T-helper 2 cell treated with Interferon-gamma antibody and Interleukin-4, amounts not matched to agents 100 ng/mL and 5 ng/mL, for 36 hours (primary cell): ENCODE results near the gene TCP11L2. TPM values are rescaled to one million over a fixed set of nuclear protein-coding genes. Genes with fewer than 3 reads are reported as not detected.
"Not testable (repeated sequence)": the region's sequence is repeated elsewhere in the genome, so short reads cannot be mapped to it uniquely, and the experiment has no call there.

ENCODE experiments used
- intact Hi-C: fragments of 100-400 bp; cut with micrococcal nuclease; formaldehyde crosslinking; loops from one replicate; pipeline ENCODE4 v1.15.1; 2023
- total RNA-seq: library from RNA; stranded (reverse); gene quantifications from 2 replicates; pipeline ENCODE4 v1.2.3, GENCODE V29; 2022

The TCP11L2 gene
- total RNA-seq, 1 donor from 2014 or later = 10.4 TPM

GRCh38 chr12:106282457-106283097, 20.0 kb upstream of the TCP11L2 start:
- intact Hi-C loops = loop anchor here (1.0 kb wide), 1 partner anchor 55 kb away; no protein-coding TSS in a partner anchor

- intact Hi-C loops = no loop called here
Measured at GRCh38 chr12:106284358-106285105, 18.0 kb upstream of the TCP11L2 start.

GRCh38 chr12:106285982-106286381, 16.6 kb upstream of the TCP11L2 start:
- intact Hi-C loops = no loop called here

GRCh38 chr12:106286576-106287162, 15.9 kb upstream of the TCP11L2 start:
- intact Hi-C loops = not testable (repeated sequence)

GRCh38 chr12:106287364-106287763, 15.2 kb upstream of the TCP11L2 start:
- intact Hi-C loops = no loop called here

GRCh38 chr12:106288101-106288493, 14.4 kb upstream of the TCP11L2 start:
- intact Hi-C loops = no loop called here

GRCh38 chr12:106288494-106289195, 13.9 kb upstream of the TCP11L2 start:
- intact Hi-C loops = no loop called here

- intact Hi-C loops = no loop called here
Measured at GRCh38 chr12:106289196-106289681, 13.3 kb upstream of the TCP11L2 start.

- intact Hi-C loops = no loop called here
Measured at GRCh38 chr12:106290666-106291065, 11.9 kb upstream of the TCP11L2 start.

- intact Hi-C loops = no loop called here
Measured at GRCh38 chr12:106291342-106291741, 11.2 kb upstream of the TCP11L2 start.

GRCh38 chr12:106292339-106292738, 10.2 kb upstream of the TCP11L2 start:
- intact Hi-C loops = no loop called here

GRCh38 chr12:106296179-106296877, 6.2 kb upstream of the TCP11L2 start:
- intact Hi-C loops = no loop called here

GRCh38 chr12:106297075-106297474, 5.5 kb upstream of the TCP11L2 start:
- intact Hi-C loops = no loop called here

GRCh38 chr12:106297681-106298080, 4.9 kb upstream of the TCP11L2 start:
- intact Hi-C loops = no loop called here

GRCh38 chr12:106299202-106299774, 3.2 kb upstream of the TCP11L2 start:
- intact Hi-C loops = no loop called here

- intact Hi-C loops = loop anchor here (5.0 kb wide), 2 partner anchors 53 to 968 kb away; partner anchors contain the start of genes C12orf75 and CKAP4
Measured at GRCh38 chr12:106300761-106301160, 1.8 kb upstream of the TCP11L2 start.

GRCh38 chr12:106301241-106301610, 1.3 kb upstream of the TCP11L2 start:
- intact Hi-C loops = loop anchor here (5.0 kb wide), 2 partner anchors 54 to 969 kb away; partner anchors contain the start of genes C12orf75 and CKAP4

GRCh38 chr12:106301611-106302321, 767 bp upstream of the TCP11L2 start:
- intact Hi-C loops = loop anchor here (1.0 to 5.0 kb wide), 7 partner anchors 35 to 1459 kb away; partner anchors contain the start of genes C12orf75, CKAP4, CRY1 and PRDM4

- intact Hi-C loops = loop anchor here (1.0 to 5.0 kb wide), 8 partner anchors 37 to 1457 kb away; partner anchors contain the start of genes C12orf75, CKAP4, POLR3B and PRDM4
Measured at GRCh38 chr12:106303202-106303820, 778 bp downstream of the TCP11L2 start.
